Activated T-helper 17 cell treated with anti-CD3 and anti-CD28 coated beads, Interleukin-2, amount 50 U/mL, for 72 hours (primary cell): Measurements from ENCODE around the gene SLC44A1. TPM values are rescaled to one million over a fixed set of nuclear protein-coding genes. Genes with fewer than 3 reads are reported as not detected.

Source experiments
- ATAC-seq: fragments of 150-1000 bp; cut with Tn5 transposase; replicated peaks from 2 replicates; pipeline ENCODE4 v1.10.0; 2021; ENCODE audit warnings: mild to moderate bottlenecking, moderate library complexity
- H3K27ac Mint-ChIP-seq: one replicate; pipeline ENCODE4 v1.8.0; 2022; ENCODE audit warnings: mixed read lengths
- H3K27me3 Mint-ChIP-seq: one replicate; pipeline ENCODE4 v1.8.0; 2022; ENCODE audit warnings: mixed read lengths
- H3K36me3 Mint-ChIP-seq: one replicate; pipeline ENCODE4 v1.8.0; 2022; ENCODE audit warnings: low read depth, mild to moderate bottlenecking, mixed read lengths
- H3K4me1 Mint-ChIP-seq: one replicate; pipeline ENCODE4 v1.8.0; 2022; ENCODE audit warnings: mixed read lengths
- H3K4me3 Mint-ChIP-seq: one replicate; pipeline ENCODE4 v1.8.0; 2022; ENCODE audit warnings: mild to moderate bottlenecking, mixed read lengths
- H3K9me3 Mint-ChIP-seq: one replicate; pipeline ENCODE4 v1.8.0; 2022; ENCODE audit warnings: mixed read lengths
- total RNA-seq, 2 donors: library from RNA; stranded (reverse); gene quantifications; one replicate each; pipeline ENCODE4 v1.2.3, GENCODE V29; 2022

The SLC44A1 gene
- total RNA-seq, 2 donors from 2014 or later = 4.4 to 5.0 TPM

DNA sequence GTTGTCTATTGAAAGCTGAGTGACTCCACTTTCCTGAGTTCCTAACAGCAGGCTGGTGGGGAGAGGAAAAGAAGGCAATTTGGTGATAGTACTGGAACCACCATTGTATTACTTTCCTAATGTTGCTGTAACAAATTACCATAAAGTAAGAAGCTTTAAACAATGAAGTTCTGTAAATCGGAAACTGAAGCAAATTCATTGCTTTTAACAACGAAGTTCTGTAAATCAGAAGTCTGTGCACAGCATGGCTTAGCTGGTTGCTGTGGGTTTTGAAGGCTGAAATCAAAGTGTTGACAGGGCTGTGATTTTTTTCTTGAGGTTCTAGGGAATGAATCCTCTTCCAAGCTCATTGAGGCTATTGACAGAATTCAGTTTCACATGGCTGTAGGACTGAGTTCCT lies 72.3 kb downstream of the SLC44A1 start:
- no peaks in the 10 kb centered on the region for H3K36me3 Mint-ChIP-seq
- H3K27me3 Mint-ChIP-seq = no peaks in the 10 kb centered on the region
- H3K27ac Mint-ChIP-seq = no peak overlapping the region
- ATAC-seq = no peak
- no peaks in the 10 kb centered on the region for H3K4me1 Mint-ChIP-seq
- H3K4me3 Mint-ChIP-seq = no peak overlapping the region
- no peaks in the 10 kb centered on the region for H3K9me3 Mint-ChIP-seq

DNA sequence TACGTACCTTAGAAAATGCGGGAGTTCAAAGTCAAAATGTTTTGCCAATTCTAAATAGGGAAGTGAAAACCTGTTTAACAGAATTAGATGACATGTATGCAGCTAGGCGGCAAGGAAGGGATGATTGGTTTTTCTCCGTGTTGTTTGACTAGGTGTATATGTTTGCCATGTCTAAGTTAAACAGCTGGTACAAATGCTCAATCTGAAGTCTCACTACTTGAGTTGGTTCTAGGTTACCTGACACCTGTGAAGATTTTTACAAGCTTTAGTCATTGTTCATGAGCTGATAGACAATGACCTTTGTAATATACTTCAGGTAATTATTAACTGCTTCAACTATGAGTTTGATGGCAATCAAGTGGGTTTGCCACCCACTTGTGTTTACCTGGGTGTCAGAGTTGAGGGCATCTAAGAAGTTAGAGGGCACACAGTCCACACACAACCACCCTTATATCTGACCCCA lies 74.3 kb downstream of the SLC44A1 start:
- Mint-ChIP-seq H3K4me1 (no peaks in the 10 kb centered on the region), H3K27me3 (no peaks in the 10 kb centered on the region), H3K4me3 (no peak overlapping the region), H3K27ac (no peak overlapping the region), H3K9me3 (no peaks in the 10 kb centered on the region), H3K36me3 (no peaks in the 10 kb centered on the region)
- no peak for ATAC-seq

- H3K4me3 Mint-ChIP-seq = no peak overlapping the region
- H3K27me3 Mint-ChIP-seq = no peaks in the 10 kb centered on the region
- H3K4me1 Mint-ChIP-seq = no peaks in the 10 kb centered on the region
- no peak overlapping the region for H3K27ac Mint-ChIP-seq
- no peaks in the 10 kb centered on the region for H3K36me3 Mint-ChIP-seq
- no peaks in the 10 kb centered on the region for H3K9me3 Mint-ChIP-seq
- no peak for ATAC-seq
Observed at GRCh38 chr9:105319202-105319813, 74.9 kb downstream of the SLC44A1 start.

DNA sequence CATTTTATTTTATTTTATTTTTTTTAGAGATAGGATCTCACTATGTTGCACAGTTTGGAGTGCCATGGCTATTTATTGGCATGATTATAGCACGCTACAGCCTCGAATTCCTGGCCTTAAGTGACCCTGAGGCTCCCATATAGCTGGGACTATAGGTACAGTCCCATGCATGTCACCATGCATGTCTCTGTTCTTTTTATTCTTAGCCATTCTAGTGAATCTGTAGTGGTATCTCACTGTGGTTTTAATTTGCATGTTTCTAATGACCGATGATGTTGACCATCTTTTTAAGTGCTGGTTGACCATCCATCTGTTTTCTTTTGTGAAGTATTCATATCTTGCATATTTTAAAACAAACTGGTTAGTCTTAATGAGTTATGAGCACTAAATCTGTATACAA lies 76.1 kb downstream of the SLC44A1 start:
- no peaks in the 10 kb centered on the region for H3K36me3 Mint-ChIP-seq
- no peak for ATAC-seq

DNA sequence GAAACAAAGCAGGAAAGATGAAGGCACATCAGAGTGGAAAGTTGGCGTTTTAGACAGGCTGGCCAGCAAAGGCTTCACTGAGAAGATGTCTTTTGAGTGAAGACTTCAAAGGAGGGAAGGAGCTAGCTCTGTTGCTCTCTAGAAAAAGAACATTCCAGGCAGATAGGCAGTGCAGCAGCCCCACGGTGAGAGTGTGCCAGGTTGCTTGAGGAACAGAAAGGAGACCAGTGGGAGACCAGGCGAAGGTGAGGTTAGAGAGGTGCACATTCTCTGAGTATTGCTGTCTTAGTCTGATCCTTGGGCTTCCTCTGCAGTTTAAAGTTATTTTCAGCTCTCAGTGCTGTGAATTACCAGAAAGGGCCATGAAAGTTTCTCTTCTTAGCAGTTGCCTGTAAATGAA lies 83.8 kb downstream of the SLC44A1 start:
- Mint-ChIP-seq H3K9me3 (no peaks in the 10 kb centered on the region), H3K4me1 (peaks cover 5% of the 10 kb centered on the region), H3K4me3 (no peak overlapping the region), H3K36me3 (no peaks in the 10 kb centered on the region), H3K27ac (no peak overlapping the region), H3K27me3 (no peaks in the 10 kb centered on the region)
- no peak for ATAC-seq

More for the DNA sequence above, 76.1 kb downstream of the SLC44A1 start:
- Mint-ChIP-seq H3K9me3 (no peaks in the 10 kb centered on the region), H3K4me3 (no peak overlapping the region), H3K4me1 (no peaks in the 10 kb centered on the region), H3K27me3 (no peaks in the 10 kb centered on the region), H3K27ac (no peak overlapping the region)

DNA sequence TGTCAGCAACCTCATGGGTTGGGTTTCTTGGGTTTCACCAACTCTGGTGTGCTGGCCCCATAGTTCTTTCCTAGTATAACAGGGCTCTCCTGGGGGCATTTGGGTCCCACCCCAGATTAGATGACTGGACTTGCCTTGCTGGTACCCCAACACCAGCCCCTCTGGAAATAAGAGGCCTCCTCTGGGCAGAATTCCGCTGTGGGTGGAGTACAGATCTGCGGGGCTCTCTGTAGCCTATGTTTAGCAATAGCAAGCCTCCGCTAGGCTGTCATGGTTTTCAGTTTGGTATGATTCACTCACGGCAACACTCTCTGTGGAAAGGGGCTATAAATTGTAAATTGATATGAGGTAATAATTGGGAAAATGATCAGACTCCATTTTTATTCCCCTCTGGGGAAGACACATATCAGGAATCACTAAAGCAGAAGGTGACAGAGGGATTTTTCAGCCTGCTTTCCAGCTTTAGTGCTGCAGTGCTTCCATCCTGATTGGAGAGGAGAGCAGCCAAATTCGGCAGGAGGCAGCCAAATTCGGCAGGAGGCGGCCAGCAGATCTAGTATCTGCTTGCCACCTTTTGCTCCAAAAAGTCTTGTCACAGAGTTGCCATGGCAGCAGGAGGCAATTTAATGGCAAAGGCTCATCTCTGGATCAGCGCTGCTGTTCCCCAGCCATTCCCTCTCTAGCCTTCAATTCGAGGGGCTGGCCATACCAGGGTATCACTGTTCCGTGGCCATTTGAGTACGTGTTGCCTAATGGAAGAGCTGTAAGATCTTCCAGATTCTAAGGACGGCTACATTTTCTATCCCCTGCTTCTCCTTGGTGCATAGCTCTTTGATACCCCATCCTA lies 84.6 kb downstream of the SLC44A1 start:
- peaks cover 5% of the 10 kb centered on the region for H3K4me1 Mint-ChIP-seq
- no peaks in the 10 kb centered on the region for H3K9me3 Mint-ChIP-seq
- ATAC-seq = no peak
- no peaks in the 10 kb centered on the region for H3K36me3 Mint-ChIP-seq
- H3K27me3 Mint-ChIP-seq = no peaks in the 10 kb centered on the region
- H3K4me3 Mint-ChIP-seq = no peak overlapping the region
- no peak overlapping the region for H3K27ac Mint-ChIP-seq

GRCh38 chr9:105329719-105330062 lies 85.2 kb downstream of the SLC44A1 start:
- peaks cover 5% of the 10 kb centered on the region for H3K4me1 Mint-ChIP-seq

DNA sequence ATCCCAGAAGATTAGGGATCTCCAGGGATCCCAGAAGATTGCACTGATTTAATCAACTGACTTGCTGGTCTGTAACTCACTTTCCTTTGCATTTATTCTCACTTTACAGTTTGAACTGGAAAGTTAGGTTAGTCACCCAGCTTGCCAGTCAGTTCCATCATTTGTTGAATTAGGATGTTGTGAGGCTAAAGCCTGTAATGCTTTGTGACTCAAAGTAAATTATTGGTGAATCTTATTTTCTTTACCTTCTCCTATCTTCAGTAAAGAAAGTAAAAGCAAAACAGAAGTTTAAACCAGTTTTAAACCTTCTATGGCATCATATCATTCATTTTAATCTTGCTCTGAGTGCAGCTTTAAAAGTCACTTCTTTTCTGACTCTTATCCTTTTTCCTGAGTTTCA lies 85.8 kb downstream of the SLC44A1 start:
- ATAC-seq = peak; percentile 21
- peaks cover 5% of the 10 kb centered on the region for H3K4me1 Mint-ChIP-seq
- no peak overlapping the region for H3K4me3 Mint-ChIP-seq
- H3K27me3 Mint-ChIP-seq = no peaks in the 10 kb centered on the region
- H3K9me3 Mint-ChIP-seq = no peaks in the 10 kb centered on the region
- H3K36me3 Mint-ChIP-seq = no peaks in the 10 kb centered on the region
- no peak overlapping the region for H3K27ac Mint-ChIP-seq

More at GRCh38 chr9:105329719-105330062, 85.2 kb downstream of the SLC44A1 start:
- Mint-ChIP-seq H3K4me3 (no peak overlapping the region), H3K27me3 (no peaks in the 10 kb centered on the region), H3K27ac (no peak overlapping the region), H3K9me3 (no peaks in the 10 kb centered on the region), H3K36me3 (no peaks in the 10 kb centered on the region)
- no peak for ATAC-seq

DNA sequence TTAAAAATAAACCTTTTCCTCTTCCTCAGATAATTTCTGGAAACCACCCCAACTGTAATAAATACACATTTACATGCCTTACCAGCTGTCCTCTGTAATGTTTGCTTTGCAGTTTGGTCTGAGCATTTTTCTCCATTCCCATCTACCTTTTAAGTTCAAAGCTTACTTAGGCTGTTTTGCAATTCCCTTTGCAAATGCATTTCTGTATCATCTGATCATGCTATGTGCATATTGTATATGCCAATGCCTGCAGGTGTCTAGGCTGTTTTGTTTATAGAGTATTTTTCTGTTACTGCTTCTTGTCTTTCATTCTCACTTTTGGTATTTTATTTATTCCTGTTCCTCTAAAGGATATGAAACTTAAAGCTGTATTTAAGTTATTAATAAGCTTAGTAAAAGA lies 86.3 kb downstream of the SLC44A1 start:
- H3K27me3 Mint-ChIP-seq = no peaks in the 10 kb centered on the region
- ATAC-seq = no peak
- H3K4me1 Mint-ChIP-seq = peaks cover 5% of the 10 kb centered on the region
- no peak overlapping the region for H3K27ac Mint-ChIP-seq
- H3K4me3 Mint-ChIP-seq = no peak overlapping the region
- H3K9me3 Mint-ChIP-seq = no peaks in the 10 kb centered on the region
- H3K36me3 Mint-ChIP-seq = no peaks in the 10 kb centered on the region

- Mint-ChIP-seq H3K4me1 (peaks cover 5% of the 10 kb centered on the region), H3K27ac (no peak overlapping the region), H3K4me3 (no peak overlapping the region), H3K27me3 (no peaks in the 10 kb centered on the region), H3K36me3 (peaks cover 2% of the 10 kb centered on the region), H3K9me3 (no peaks in the 10 kb centered on the region)
- no peak for ATAC-seq
Observed at GRCh38 chr9:105331160-105331559, 86.7 kb downstream of the SLC44A1 start.

GRCh38 chr9:105331755-105332154 lies 87.3 kb downstream of the SLC44A1 start:
- H3K9me3 Mint-ChIP-seq = no peaks in the 10 kb centered on the region
- H3K27ac Mint-ChIP-seq = no peak overlapping the region
- H3K4me1 Mint-ChIP-seq = peaks cover 5% of the 10 kb centered on the region

GRCh38 chr9:105332471-105332870 lies 88.0 kb downstream of the SLC44A1 start:
- H3K4me3 Mint-ChIP-seq = no peak overlapping the region
- H3K9me3 Mint-ChIP-seq = no peaks in the 10 kb centered on the region
- peaks cover 16% of the 10 kb centered on the region for H3K36me3 Mint-ChIP-seq
- H3K4me1 Mint-ChIP-seq = peaks cover 5% of the 10 kb centered on the region
- no peak overlapping the region for H3K27ac Mint-ChIP-seq
- ATAC-seq = no peak
- no peaks in the 10 kb centered on the region for H3K27me3 Mint-ChIP-seq

More at GRCh38 chr9:105331755-105332154, 87.3 kb downstream of the SLC44A1 start:
- Mint-ChIP-seq H3K27me3 (no peaks in the 10 kb centered on the region), H3K36me3 (peaks cover 8% of the 10 kb centered on the region), H3K4me3 (no peak overlapping the region)
- no peak for ATAC-seq

- Mint-ChIP-seq H3K9me3 (no peaks in the 10 kb centered on the region), H3K4me1 (peaks cover 5% of the 10 kb centered on the region), H3K27me3 (no peaks in the 10 kb centered on the region), H3K4me3 (no peak overlapping the region), H3K27ac (no peak overlapping the region), H3K36me3 (peaks cover 18% of the 10 kb centered on the region)
- no peak for ATAC-seq
Observed at GRCh38 chr9:105333076-105333475, 88.6 kb downstream of the SLC44A1 start.

DNA sequence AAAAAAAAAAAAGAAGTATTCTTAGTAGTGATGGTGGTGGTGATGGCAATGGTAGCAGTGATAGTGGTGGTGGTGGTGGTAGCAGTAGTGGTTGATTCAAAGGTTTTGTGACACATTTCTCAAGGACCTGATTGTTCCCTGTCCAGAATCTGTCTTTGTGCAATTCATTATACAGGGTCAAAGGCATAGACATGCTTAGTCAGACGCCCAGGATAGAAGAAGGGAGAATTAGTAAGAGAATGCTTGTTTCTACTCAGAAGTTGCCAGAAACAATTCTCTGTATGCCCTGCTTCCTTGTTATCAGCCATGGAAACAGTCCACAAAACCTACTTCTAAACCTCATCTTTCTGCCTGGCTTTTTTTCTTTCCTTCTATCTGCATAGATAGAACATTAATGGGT lies 89.4 kb downstream of the SLC44A1 start:
- H3K36me3 Mint-ChIP-seq = peaks cover 18% of the 10 kb centered on the region

GRCh38 chr9:105338308-105338707 lies 93.9 kb downstream of the SLC44A1 start:
- peaks cover 18% of the 10 kb centered on the region for H3K36me3 Mint-ChIP-seq
- H3K4me1 Mint-ChIP-seq = peaks cover 13% of the 10 kb centered on the region
- no peaks in the 10 kb centered on the region for H3K27me3 Mint-ChIP-seq
- H3K27ac Mint-ChIP-seq = no peak overlapping the region
- no peaks in the 10 kb centered on the region for H3K9me3 Mint-ChIP-seq
- no peak for ATAC-seq
- H3K4me3 Mint-ChIP-seq = no peak overlapping the region

More for the DNA sequence above, 89.4 kb downstream of the SLC44A1 start:
- ATAC-seq = no peak
- no peaks in the 10 kb centered on the region for H3K9me3 Mint-ChIP-seq
- no peak overlapping the region for H3K4me3 Mint-ChIP-seq
- no peak overlapping the region for H3K27ac Mint-ChIP-seq
- peaks cover 5% of the 10 kb centered on the region for H3K4me1 Mint-ChIP-seq
- H3K27me3 Mint-ChIP-seq = no peaks in the 10 kb centered on the region
